SJCRH30 (cell line): ENCODE data around the gene BST1. TPM values are rescaled to one million over a fixed set of nuclear protein-coding genes. Genes with fewer than 3 reads are reported as not detected.
"Not testable (repeated sequence)": the region's sequence is repeated elsewhere in the genome, so short reads cannot be mapped to it uniquely, and the experiment has no call there.

ENCODE experiments used
- DNase-seq, 2 experiments: peaks; one replicate each; pipeline ENCODE4 v3.0.0-alpha.2; 2015 to 2020
- H3K27ac ChIP-seq: fragments of 250-450 bp; sonication (Bioruptor Pico); 2 replicates; pipeline ENCODE4 v1.5.1; 2020; ENCODE audit warnings: mild to moderate bottlenecking, moderate library complexity
- H3K27me3 ChIP-seq: fragments of 250-450 bp; sonication (Bioruptor Pico); 2 replicates; pipeline ENCODE4 v1.5.1; 2020; ENCODE audit warnings: mild to moderate bottlenecking, moderate library complexity
- H3K36me3 ChIP-seq: fragments of 250-450 bp; sonication (Bioruptor Pico); 2 replicates; pipeline ENCODE4 v1.5.1; 2020; ENCODE audit warnings: mild to moderate bottlenecking, moderate library complexity
- H3K4me1 ChIP-seq: fragments of 250-450 bp; sonication (Bioruptor Pico); 2 replicates; pipeline ENCODE4 v1.5.1; 2020; ENCODE audit warnings: mild to moderate bottlenecking, moderate library complexity
- H3K4me3 ChIP-seq: fragments of 250-450 bp; sonication (Bioruptor Pico); 2 replicates; pipeline ENCODE4 v1.5.1; 2020; ENCODE audit warnings: mild to moderate bottlenecking, moderate library complexity
- H3K9me3 ChIP-seq: fragments of 250-450 bp; sonication (Bioruptor Pico); replicated peaks from 2 replicates; pipeline ENCODE4 v1.5.1; 2020; ENCODE audit warnings: mild to moderate bottlenecking, moderate library complexity
- total RNA-seq: library from RNA; depleted of rRNA; stranded (reverse); fragments of >200 nt; shearing (Covaris generic); gene quantifications from 2 replicates; pipeline ENCODE4 v1.2.3, GENCODE V29; 2014

Gene BST1
- total RNA-seq, 1 experiment from 2014 or later = 1.0 TPM

GRCh38 chr4:15712214-15712613, 9.3 kb downstream of the BST1 start:
- H3K9me3 ChIP-seq = no peaks in the 10 kb centered on the region
- peaks cover 21% of the 10 kb centered on the region for H3K4me1 ChIP-seq
- no peak overlapping the region for H3K27ac ChIP-seq
- no peak overlapping the region for H3K4me3 ChIP-seq
- H3K27me3 ChIP-seq = no peaks in the 10 kb centered on the region
- no peak for DNase-seq
- H3K36me3 ChIP-seq = no peaks in the 10 kb centered on the region

GRCh38 chr4:15714141-15714540, 11.3 kb downstream of the BST1 start:
- Histone ChIP-seq H3K9me3 (no peaks in the 10 kb centered on the region), H3K4me3 (no peak overlapping the region), H3K27me3 (no peaks in the 10 kb centered on the region), H3K36me3 (no peaks in the 10 kb centered on the region), H3K4me1 (peaks cover 35% of the 10 kb centered on the region), H3K27ac (no peak overlapping the region)
- no peak for DNase-seq

DNA sequence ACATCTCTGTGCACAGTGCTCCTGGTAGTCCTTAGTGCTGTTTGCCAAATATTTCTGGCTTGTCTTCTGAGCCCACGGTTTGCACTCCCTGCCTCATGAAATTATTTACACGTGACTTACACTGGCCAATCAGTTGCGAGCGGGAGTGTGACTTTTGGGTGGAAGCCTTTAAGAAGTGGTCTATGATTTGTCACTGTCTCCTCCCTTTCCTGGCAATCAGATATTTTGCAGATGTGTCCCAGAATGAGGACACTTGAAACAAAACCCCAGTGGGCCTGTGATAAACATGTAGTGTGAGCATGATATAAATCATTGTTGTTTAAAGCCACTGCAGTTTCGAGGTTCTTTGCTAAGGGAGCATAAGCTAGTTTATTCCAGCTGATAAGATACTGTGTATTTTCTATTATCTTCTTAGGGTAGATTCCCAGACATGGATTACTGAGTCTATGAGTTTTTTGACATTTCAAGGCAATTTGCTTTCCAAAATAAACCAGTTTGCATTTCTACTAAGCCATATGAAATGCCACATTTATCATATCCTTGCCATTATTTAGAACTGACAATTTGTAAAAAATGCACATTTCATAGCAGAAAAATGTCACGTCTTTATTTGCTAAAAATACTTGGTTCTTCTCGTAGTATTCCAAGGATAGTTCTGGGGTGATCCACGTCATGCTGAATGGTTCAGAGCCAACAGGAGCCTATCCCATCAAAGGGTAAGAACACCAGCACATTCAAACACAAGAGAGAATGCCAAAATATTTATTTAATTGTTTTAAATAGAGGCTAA, 12.0 kb downstream of the BST1 start:
- H3K4me1 ChIP-seq = peaks cover 35% of the 10 kb centered on the region
- DNase-seq = no peak
- H3K27me3 ChIP-seq = no peaks in the 10 kb centered on the region
- no peaks in the 10 kb centered on the region for H3K36me3 ChIP-seq
- H3K27ac ChIP-seq = no peak overlapping the region
- no peaks in the 10 kb centered on the region for H3K9me3 ChIP-seq
- H3K4me3 ChIP-seq = no peak overlapping the region

DNA sequence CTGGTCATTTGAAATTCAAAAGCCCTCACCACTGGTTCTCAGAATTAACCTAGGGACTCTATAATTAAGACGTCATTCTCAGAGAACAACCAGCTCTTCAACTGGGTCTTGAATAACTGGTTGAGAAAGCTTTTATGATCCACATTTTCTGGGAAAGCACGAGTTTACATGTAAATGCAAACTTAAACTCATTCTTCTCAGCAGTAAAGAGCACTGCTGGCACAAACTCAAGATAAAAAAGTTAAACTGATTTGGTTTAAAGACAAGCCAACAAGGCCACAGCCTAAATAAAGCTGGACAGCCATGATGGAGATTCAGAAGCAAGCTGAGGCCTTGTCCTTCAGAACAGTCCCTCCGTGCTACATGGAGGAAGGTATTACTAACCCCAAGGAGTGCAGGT, 13.2 kb downstream of the BST1 start:
- no peaks in the 10 kb centered on the region for H3K9me3 ChIP-seq
- H3K27ac ChIP-seq = peak overlapping the region; percentile 78; the same call in 1 of the 2 replicates
- H3K4me3 ChIP-seq = no peak overlapping the region
- no peaks in the 10 kb centered on the region for H3K36me3 ChIP-seq
- H3K4me1 ChIP-seq = peaks cover 35% of the 10 kb centered on the region
- DNase-seq = no peak
- no peaks in the 10 kb centered on the region for H3K27me3 ChIP-seq

- H3K9me3 ChIP-seq = no peaks in the 10 kb centered on the region
- no peaks in the 10 kb centered on the region for H3K27me3 ChIP-seq
- H3K36me3 ChIP-seq = no peaks in the 10 kb centered on the region
- peaks cover 35% of the 10 kb centered on the region for H3K4me1 ChIP-seq
- peak; percentile 32 to 54 for DNase-seq
- H3K4me3 ChIP-seq = peak overlapping the region; percentile 5; the same call in 1 of the 2 replicates
- peak overlapping the region; percentile 78 for H3K27ac ChIP-seq
These were observed 14.2 kb downstream of the BST1 start for GRCh38 chr4:15717086-15717485.

DNA sequence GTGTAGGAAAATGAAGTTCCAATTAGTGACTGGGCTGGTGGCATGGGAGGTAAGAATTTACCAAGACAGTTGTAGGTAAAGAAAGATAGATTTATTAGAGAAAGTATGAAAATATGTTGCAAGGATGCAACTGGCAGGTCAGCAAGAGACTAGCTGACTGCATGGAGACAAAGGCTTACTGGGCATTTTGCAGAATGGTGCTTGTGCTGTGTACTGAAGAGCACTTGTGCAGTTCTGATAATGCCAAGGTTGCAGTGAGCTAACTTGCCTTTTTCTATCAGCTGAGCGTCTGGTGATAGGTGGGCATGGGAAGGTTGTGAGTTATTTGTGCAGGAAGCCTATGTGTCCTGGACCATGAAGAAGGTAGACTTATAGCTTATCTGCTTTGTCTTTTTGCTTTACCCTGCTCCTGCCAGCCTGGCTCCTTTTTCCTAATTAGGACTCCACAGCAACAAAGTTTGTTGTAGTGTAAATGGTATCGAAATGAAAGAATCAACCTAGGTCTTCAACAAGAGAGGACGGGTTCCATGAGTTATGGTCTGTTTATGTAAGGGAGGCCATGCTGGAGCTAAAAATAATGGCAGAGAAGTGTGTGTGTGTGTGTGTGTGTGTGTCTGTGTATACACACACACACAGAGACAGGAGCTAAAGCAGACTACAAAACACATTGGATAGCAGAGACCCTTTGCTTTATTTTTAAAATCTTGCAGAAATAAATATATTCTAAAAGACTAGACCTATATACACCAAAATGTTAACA, 15.0 kb downstream of the BST1 start:
- Histone ChIP-seq H3K4me3 (peak overlapping the region; percentile 5; the same call in 1 of the 2 replicates), H3K36me3 (no peaks in the 10 kb centered on the region)
- peak; percentile 15 to 34 for DNase-seq

DNA sequence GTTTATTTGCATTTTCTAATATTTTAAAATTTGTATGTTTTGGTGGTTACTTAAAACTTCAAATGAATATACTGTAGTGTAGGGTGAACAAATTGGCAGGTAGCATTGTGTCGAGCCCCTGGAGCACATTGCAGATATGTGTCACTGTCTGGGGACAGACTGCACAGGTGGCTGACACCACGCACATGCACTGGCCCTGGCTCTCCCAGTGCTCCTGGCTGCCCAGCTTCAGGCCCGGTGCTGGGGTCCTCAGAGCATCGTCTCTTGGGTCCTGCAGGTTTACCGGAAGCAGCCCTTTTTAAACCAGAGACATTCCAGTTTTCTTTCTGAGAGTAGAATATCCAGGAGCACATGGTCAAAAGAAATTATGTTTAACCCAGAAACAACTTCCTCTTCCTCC, 15.6 kb downstream of the BST1 start:
- Histone ChIP-seq H3K4me3 (no peak overlapping the region), H3K27me3 (no peaks in the 10 kb centered on the region), H3K36me3 (no peaks in the 10 kb centered on the region), H3K27ac (peak overlapping the region; percentile 78; the same call in 1 of the 2 replicates), H3K4me1 (peaks cover 35% of the 10 kb centered on the region), H3K9me3 (no peaks in the 10 kb centered on the region)
- DNase-seq = no peak

More for the DNA sequence above, 15.0 kb downstream of the BST1 start:
- H3K9me3 ChIP-seq = no peaks in the 10 kb centered on the region
- H3K27me3 ChIP-seq = no peaks in the 10 kb centered on the region
- peaks cover 35% of the 10 kb centered on the region for H3K4me1 ChIP-seq
- H3K27ac ChIP-seq = peak overlapping the region; percentile 78

GRCh38 chr4:15718959-15719358, 16.1 kb downstream of the BST1 start:
- Histone ChIP-seq H3K4me1 (peaks cover 35% of the 10 kb centered on the region), H3K27ac (no peak overlapping the region), H3K9me3 (no peaks in the 10 kb centered on the region), H3K4me3 (no peak overlapping the region), H3K36me3 (no peaks in the 10 kb centered on the region), H3K27me3 (no peaks in the 10 kb centered on the region)
- DNase-seq = no peak

DNA sequence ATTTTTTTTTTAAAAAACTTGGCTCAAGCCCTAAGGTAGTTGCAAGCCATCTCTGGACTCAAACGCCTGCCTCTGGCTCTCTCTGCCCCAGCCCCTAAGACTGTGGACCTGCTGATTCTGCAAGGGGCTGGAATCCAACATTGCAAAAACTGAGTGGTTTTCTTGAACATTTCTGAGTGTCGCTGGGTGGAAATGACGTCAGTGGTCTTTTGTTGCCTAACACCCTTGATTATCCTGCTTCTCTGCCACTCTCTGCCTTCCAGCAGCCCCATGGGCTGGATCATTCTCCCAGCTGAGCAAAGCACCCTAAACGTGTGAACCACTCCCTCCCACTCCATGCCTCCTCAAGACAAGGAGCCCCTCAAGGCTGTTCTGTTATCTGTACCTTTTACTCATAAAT, 16.6 kb downstream of the BST1 start:
- H3K27ac ChIP-seq = no peak overlapping the region
- H3K4me3 ChIP-seq = no peak overlapping the region
- H3K36me3 ChIP-seq = no peaks in the 10 kb centered on the region
- no peak for DNase-seq
- H3K4me1 ChIP-seq = peaks cover 30% of the 10 kb centered on the region
- H3K27me3 ChIP-seq = no peaks in the 10 kb centered on the region
- H3K9me3 ChIP-seq = no peaks in the 10 kb centered on the region

DNA sequence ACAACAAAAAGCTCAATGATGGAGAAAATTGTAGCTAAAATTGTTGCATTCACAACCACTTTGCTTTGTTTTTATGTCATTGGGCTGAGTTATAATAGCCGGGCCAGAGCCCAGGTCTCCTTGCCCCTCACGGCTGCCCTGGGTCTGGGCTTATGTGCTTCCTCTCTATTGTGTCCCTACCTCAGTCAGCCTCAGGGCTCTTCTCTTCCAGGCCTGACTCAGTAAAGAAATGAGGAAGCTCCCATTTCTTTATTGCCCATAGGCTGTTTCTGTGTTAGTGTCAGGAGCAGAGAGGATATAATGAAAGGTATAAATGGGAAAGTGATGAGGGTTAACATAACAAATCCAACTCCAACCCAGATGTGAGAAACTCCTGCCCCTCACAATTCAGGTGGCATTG, 18.0 kb downstream of the BST1 start:
- H3K9me3 ChIP-seq = no peaks in the 10 kb centered on the region
- H3K27me3 ChIP-seq = no peaks in the 10 kb centered on the region
- H3K4me1 ChIP-seq = peaks cover 25% of the 10 kb centered on the region
- DNase-seq = no peak
- no peak overlapping the region for H3K27ac ChIP-seq
- H3K4me3 ChIP-seq = no peak overlapping the region
- H3K36me3 ChIP-seq = no peaks in the 10 kb centered on the region

DNA sequence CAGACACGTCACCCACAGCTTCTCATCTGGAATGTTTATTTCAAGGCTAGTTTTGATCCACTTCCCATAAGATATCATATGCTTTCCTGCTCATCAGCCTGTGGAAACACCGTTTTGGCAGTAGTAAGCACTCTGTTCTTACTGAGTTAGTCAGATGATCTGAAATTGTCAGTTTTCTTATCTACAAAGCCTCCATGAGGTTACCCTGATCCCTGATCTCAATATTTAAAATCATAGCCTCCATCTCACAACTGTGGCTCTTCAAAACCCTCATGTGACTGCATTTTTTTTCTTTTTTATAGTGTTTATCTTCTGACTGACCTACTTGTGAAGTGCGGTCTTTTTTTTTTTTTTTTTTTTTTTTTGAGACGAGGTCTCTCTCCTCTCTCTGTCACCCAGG, 22.7 kb downstream of the BST1 start:
- no peak overlapping the region for H3K27ac ChIP-seq
- H3K4me3 ChIP-seq = no peak overlapping the region
- H3K36me3 ChIP-seq = no peaks in the 10 kb centered on the region
- H3K9me3 ChIP-seq = no peaks in the 10 kb centered on the region
- no peak for DNase-seq
- no peaks in the 10 kb centered on the region for H3K27me3 ChIP-seq
- H3K4me1 ChIP-seq = no peaks in the 10 kb centered on the region

- DNase-seq = peak in 1 of 2 experiments; percentile 77
- H3K27me3 ChIP-seq = no peaks in the 10 kb centered on the region
- H3K4me3 ChIP-seq = no peak overlapping the region
- H3K4me1 ChIP-seq = no peaks in the 10 kb centered on the region
- no peaks in the 10 kb centered on the region for H3K36me3 ChIP-seq
- no peaks in the 10 kb centered on the region for H3K9me3 ChIP-seq
- no peak overlapping the region for H3K27ac ChIP-seq
These were observed 27.2 kb downstream of the BST1 start for GRCh38 chr4:15729910-15730533.

DNA sequence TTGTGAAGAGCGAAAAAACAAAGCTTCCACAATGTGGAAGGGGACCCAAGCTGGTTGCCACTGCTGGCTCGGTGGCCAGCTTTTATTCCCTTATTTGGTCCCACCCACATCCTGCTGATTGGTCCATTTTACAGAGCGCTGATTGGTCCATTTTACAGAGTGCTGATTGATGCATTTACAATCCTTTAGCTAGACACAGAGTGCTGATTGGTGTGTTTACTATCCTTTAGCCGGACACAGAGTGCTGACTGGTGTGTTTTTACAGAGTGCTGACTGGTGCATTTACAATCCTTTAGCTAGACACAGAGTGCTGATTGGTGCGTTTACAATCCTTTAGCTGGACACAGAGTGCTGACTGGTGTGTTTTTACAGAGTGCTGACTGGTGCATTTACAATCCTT, 30.2 kb downstream of the BST1 start:
- H3K36me3 ChIP-seq, H3K9me3 ChIP-seq, H3K27me3 ChIP-seq, H3K27ac ChIP-seq, DNase-seq, H3K4me1 ChIP-seq, H3K4me3 ChIP-seq: not testable (repeated sequence)

DNA sequence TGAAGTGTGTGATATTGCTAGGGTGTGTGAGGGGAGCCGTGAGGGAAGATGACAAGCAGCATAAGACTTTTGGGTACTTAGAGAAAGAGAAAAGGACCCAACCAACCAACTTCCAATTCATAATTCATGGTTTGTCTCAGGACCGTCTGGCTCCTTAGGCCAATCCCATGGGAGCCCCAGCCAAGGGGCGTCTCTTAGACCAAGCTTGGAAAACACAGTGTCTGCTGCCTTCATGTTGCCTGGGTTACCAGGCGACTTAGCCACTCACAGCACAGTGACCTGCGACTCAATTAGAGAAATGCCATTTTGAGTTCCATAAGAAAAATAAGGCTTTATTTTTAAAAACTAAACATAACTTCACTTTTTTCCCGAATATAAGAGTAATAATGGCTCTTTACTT, 32.7 kb downstream of the BST1 start:
- no peaks in the 10 kb centered on the region for H3K9me3 ChIP-seq
- H3K27ac ChIP-seq = no peak overlapping the region
- H3K36me3 ChIP-seq = no peaks in the 10 kb centered on the region
- no peak for DNase-seq
- no peaks in the 10 kb centered on the region for H3K4me1 ChIP-seq
- no peak overlapping the region for H3K4me3 ChIP-seq
- peaks cover 8% of the 10 kb centered on the region; the same call in 1 of the 2 replicates for H3K27me3 ChIP-seq

GRCh38 chr4:15736514-15737050, 33.7 kb downstream of the BST1 start:
- Histone ChIP-seq H3K36me3 (no peaks in the 10 kb centered on the region), H3K27me3 (peaks cover 8% of the 10 kb centered on the region; the same call in 1 of the 2 replicates), H3K27ac (no peak overlapping the region), H3K4me1 (no peaks in the 10 kb centered on the region), H3K4me3 (no peak overlapping the region), H3K9me3 (no peaks in the 10 kb centered on the region; the same call in 1 of the 2 replicates)
- DNase-seq = no peak
